Neural progenitor cell (in vitro differentiated cells): ENCODE measurements around the gene MACROD1.

ENCODE experiments used
- EZH2 ChIP-seq: fragments of 200-600 bp; sonication (generic); IDR thresholded peaks from 2 replicates; pipeline ENCODE4 v1.6.1; 2017; ENCODE audit warnings: antibody characterized with exemption, mild to moderate bottlenecking, moderate library complexity
- TF ChIP-seq, protein P1 (sequence below): fragments of 200-600 bp; sonication (generic); IDR thresholded peaks from 2 replicates; pipeline ENCODE4 v1.5.1; 2017; ENCODE audit warnings: antibody characterized with exemption, mild to moderate bottlenecking

DNA sequence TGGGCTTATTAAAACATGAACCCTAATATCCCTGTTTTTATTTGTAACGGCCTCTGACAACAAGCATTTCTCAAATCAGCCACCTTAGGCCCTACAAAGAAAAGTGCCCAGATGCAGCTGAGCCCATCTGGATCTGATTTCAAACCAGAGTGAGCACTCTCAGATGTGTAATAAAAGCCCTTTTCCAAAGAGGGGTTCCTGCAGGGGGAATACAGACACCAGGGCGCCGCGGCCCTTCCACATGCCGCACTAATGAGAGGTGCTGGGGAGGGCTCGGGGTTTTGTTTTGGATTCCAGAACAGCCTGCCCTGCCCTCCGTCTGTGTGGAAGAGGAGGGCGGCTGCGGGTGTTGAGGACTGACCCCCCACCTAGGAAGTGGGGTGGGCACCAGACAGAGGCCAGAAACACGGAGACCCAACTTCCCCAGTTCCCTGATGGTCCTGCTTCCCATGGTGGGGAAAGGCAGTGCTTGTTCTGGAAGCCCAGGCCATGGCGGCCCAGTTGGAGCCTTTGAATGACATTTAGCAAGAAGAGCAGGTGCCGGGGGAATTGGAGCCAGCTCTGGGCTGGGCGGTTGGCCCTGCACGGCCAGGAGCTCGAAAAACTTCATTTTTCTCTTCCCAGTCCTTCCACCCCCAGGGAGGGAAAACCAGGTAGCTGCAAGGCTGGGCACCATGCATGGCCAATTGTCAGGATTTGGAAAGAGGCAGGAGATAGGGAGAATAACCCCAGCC lies 63.7 kb downstream of the MACROD1 start:
- TF ChIP-seq, protein P1, sequence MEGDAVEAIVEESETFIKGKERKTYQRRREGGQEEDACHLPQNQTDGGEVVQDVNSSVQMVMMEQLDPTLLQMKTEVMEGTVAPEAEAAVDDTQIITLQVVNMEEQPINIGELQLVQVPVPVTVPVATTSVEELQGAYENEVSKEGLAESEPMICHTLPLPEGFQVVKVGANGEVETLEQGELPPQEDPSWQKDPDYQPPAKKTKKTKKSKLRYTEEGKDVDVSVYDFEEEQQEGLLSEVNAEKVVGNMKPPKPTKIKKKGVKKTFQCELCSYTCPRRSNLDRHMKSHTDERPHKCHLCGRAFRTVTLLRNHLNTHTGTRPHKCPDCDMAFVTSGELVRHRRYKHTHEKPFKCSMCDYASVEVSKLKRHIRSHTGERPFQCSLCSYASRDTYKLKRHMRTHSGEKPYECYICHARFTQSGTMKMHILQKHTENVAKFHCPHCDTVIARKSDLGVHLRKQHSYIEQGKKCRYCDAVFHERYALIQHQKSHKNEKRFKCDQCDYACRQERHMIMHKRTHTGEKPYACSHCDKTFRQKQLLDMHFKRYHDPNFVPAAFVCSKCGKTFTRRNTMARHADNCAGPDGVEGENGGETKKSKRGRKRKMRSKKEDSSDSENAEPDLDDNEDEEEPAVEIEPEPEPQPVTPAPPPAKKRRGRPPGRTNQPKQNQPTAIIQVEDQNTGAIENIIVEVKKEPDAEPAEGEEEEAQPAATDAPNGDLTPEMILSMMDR, result no peak
- TF ChIP-seq EZH2, result no peak
